K562 (cell line): Measurements from ENCODE around the gene BACE1-AS. TPM values are rescaled to one million over a fixed set of nuclear protein-coding genes. Genes with fewer than 3 reads are reported as not detected.

Experiments
- BRD4 ChIP-seq: fragments of 200-600 bp; sonication (generic); IDR thresholded peaks from 2 replicates; pipeline ENCODE4 v1.6.1; 2017; ENCODE audit warnings: inconsistent platforms
- CBFA2T3 ChIP-seq: fragments of 450-650 bp; IDR thresholded peaks from 2 replicates; pipeline ENCODE4 v1.6.1; 2017
- PURB ChIP-seq: sonication (generic); formaldehyde crosslinking; IDR thresholded peaks from 2 replicates; pipeline ENCODE4 v1.9.0; 2021; ENCODE audit warnings: low read depth, mild to moderate bottlenecking, missing genetic modification reagents
- U2AF1 ChIP-seq: fragments of 200-400 bp; formaldehyde crosslinking; optimal IDR thresholded peaks from 2 replicates; pipeline ENCODE3; 2017; ENCODE audit warnings: mild to moderate bottlenecking, low read depth, low read length, moderate library complexity
- ZNF589 ChIP-seq: fragments of 200-800 bp; sonication (Bioruptor generic); IDR thresholded peaks from 2 replicates; pipeline ENCODE4 v1.6.1; 2016; ENCODE audit warnings: low read depth, missing genetic modification characterization, missing compliant biosample characterization
- polyA plus RNA-seq, 8 experiments: library from polyadenylated mRNA; depleted of rRNA in 4 of 8; stranded (reverse) in 5 of 8; unstranded in 3 of 8; fragments of >200 nt; fragmentation: Nextera tagmentation in 2 of 8; fragmentation: Illumina TruSeq in 1 of 8; extraction: Ambion mirVana in 2 of 8; extraction: Trizol in 1 of 8; gene quantifications; 2 replicates each; pipeline versions ENCODE4 v1.2.1 to v1.2.3, GENCODE V29; 2011 to 2014; ENCODE audit warnings: inconsistent platforms in 1 of 8, missing spikeins in 1 of 8
- total RNA-seq, 7 experiments: library from RNA; depleted of rRNA in 6 of 7; stranded (reverse); fragments of >200 nt in 6 of 7; fragmentation: Illumina TruSeq in 2 of 7; extraction: Trizol in 2 of 7; gene quantifications; 2 replicates each; pipeline versions ENCODE4 v1.2.1 to v1.2.3, GENCODE V29; 2011 to 2021; ENCODE audit warnings: low replicate concordance in 1 of 7
- TF ChIP-seq, protein P1 (sequence below): fragments of 450-650 bp; IDR thresholded peaks from 2 replicates; pipeline ENCODE4 v1.6.1; 2016; ENCODE audit warnings: mild to moderate bottlenecking, moderate library complexity
- TF ChIP-seq, protein P2 (sequence below): sonication (generic); formaldehyde crosslinking; IDR thresholded peaks from 2 replicates; pipeline ENCODE4 v1.8.0; 2022; ENCODE audit warnings: mild to moderate bottlenecking, missing genetic modification reagents
- TF ChIP-seq, protein P3 (sequence below): fragments of 250-450 bp; sonication (Bioruptor Pico); IDR thresholded peaks from 2 replicates; pipeline ENCODE4 v1.4.0; 2020

Gene BACE1-AS
- total and polyA plus RNA-seq, 9 of the 15 experiments (the other 6 are each of a cell fraction or from before 2014, with no cell fraction given), result 2.2 to 8.2 (median 3.8) TPM

DNA sequence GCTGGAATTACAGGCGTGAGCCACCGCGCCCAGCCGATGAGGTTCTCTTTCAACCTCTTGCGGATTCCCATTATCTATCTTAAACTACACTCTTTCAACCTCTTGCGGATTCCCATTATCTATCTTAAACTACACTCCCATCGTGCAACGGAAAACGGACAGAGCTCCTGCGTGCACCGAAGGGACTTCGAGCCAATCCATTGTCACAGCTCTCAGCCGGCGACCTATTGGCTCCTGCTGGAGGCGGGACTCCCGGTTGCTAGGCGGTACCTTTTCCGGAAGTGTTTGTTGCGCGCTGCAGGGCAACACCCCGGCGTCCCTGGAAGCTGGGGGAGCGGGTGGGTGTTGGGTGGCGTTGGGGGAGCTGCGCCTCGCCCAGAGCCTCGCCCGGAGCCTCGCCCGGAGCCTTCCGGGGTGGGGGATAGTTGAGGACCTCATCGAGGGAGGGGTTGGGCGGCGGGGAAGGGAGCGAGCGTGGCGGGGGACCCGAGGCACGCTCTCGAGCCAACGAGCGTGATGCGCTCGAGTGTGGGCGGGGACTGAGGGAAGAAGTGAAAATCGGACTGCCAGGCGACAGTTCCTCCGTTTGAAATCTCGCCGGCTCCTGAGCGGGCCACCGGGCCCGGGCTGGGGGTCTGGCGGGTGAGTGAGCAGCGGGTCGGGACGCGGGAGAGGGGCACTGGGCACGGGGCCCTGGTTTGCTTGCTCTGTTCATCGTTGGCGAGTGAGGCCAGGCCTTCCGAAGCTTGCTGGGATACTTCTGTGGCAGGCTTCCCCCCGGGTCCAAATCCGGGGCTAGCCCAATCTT is 36.6 kb downstream of the BACE1-AS start, which contains the start of gene CEP164 (continued):
- TF ChIP-seq, protein P1, sequence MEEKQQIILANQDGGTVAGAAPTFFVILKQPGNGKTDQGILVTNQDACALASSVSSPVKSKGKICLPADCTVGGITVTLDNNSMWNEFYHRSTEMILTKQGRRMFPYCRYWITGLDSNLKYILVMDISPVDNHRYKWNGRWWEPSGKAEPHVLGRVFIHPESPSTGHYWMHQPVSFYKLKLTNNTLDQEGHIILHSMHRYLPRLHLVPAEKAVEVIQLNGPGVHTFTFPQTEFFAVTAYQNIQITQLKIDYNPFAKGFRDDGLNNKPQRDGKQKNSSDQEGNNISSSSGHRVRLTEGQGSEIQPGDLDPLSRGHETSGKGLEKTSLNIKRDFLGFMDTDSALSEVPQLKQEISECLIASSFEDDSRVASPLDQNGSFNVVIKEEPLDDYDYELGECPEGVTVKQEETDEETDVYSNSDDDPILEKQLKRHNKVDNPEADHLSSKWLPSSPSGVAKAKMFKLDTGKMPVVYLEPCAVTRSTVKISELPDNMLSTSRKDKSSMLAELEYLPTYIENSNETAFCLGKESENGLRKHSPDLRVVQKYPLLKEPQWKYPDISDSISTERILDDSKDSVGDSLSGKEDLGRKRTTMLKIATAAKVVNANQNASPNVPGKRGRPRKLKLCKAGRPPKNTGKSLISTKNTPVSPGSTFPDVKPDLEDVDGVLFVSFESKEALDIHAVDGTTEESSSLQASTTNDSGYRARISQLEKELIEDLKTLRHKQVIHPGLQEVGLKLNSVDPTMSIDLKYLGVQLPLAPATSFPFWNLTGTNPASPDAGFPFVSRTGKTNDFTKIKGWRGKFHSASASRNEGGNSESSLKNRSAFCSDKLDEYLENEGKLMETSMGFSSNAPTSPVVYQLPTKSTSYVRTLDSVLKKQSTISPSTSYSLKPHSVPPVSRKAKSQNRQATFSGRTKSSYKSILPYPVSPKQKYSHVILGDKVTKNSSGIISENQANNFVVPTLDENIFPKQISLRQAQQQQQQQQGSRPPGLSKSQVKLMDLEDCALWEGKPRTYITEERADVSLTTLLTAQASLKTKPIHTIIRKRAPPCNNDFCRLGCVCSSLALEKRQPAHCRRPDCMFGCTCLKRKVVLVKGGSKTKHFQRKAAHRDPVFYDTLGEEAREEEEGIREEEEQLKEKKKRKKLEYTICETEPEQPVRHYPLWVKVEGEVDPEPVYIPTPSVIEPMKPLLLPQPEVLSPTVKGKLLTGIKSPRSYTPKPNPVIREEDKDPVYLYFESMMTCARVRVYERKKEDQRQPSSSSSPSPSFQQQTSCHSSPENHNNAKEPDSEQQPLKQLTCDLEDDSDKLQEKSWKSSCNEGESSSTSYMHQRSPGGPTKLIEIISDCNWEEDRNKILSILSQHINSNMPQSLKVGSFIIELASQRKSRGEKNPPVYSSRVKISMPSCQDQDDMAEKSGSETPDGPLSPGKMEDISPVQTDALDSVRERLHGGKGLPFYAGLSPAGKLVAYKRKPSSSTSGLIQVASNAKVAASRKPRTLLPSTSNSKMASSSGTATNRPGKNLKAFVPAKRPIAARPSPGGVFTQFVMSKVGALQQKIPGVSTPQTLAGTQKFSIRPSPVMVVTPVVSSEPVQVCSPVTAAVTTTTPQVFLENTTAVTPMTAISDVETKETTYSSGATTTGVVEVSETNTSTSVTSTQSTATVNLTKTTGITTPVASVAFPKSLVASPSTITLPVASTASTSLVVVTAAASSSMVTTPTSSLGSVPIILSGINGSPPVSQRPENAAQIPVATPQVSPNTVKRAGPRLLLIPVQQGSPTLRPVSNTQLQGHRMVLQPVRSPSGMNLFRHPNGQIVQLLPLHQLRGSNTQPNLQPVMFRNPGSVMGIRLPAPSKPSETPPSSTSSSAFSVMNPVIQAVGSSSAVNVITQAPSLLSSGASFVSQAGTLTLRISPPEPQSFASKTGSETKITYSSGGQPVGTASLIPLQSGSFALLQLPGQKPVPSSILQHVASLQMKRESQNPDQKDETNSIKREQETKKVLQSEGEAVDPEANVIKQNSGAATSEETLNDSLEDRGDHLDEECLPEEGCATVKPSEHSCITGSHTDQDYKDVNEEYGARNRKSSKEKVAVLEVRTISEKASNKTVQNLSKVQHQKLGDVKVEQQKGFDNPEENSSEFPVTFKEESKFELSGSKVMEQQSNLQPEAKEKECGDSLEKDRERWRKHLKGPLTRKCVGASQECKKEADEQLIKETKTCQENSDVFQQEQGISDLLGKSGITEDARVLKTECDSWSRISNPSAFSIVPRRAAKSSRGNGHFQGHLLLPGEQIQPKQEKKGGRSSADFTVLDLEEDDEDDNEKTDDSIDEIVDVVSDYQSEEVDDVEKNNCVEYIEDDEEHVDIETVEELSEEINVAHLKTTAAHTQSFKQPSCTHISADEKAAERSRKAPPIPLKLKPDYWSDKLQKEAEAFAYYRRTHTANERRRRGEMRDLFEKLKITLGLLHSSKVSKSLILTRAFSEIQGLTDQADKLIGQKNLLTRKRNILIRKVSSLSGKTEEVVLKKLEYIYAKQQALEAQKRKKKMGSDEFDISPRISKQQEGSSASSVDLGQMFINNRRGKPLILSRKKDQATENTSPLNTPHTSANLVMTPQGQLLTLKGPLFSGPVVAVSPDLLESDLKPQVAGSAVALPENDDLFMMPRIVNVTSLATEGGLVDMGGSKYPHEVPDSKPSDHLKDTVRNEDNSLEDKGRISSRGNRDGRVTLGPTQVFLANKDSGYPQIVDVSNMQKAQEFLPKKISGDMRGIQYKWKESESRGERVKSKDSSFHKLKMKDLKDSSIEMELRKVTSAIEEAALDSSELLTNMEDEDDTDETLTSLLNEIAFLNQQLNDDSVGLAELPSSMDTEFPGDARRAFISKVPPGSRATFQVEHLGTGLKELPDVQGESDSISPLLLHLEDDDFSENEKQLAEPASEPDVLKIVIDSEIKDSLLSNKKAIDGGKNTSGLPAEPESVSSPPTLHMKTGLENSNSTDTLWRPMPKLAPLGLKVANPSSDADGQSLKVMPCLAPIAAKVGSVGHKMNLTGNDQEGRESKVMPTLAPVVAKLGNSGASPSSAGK, result peak; percentile 83
- no peak for TF ChIP-seq U2AF1
- TF ChIP-seq CBFA2T3, result peak; percentile 66
- TF ChIP-seq BRD4, result no peak; the same call in 1 of the 2 replicates
- no peak; the same call in 1 of the 2 replicates for TF ChIP-seq ZNF589 (CRISPR knock-in tag)
- TF ChIP-seq, protein P2, sequence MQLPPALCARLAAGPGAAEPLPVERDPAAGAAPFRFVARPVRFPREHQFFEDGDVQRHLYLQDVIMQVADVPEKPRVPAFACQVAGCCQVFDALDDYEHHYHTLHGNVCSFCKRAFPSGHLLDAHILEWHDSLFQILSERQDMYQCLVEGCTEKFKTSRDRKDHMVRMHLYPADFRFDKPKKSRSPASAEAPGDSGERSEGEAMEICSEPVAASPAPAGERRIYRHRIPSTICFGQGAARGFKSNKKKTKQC (CRISPR knock-in tag), result no peak; the same call in 1 of the 2 replicates
- TF ChIP-seq, protein P3, sequence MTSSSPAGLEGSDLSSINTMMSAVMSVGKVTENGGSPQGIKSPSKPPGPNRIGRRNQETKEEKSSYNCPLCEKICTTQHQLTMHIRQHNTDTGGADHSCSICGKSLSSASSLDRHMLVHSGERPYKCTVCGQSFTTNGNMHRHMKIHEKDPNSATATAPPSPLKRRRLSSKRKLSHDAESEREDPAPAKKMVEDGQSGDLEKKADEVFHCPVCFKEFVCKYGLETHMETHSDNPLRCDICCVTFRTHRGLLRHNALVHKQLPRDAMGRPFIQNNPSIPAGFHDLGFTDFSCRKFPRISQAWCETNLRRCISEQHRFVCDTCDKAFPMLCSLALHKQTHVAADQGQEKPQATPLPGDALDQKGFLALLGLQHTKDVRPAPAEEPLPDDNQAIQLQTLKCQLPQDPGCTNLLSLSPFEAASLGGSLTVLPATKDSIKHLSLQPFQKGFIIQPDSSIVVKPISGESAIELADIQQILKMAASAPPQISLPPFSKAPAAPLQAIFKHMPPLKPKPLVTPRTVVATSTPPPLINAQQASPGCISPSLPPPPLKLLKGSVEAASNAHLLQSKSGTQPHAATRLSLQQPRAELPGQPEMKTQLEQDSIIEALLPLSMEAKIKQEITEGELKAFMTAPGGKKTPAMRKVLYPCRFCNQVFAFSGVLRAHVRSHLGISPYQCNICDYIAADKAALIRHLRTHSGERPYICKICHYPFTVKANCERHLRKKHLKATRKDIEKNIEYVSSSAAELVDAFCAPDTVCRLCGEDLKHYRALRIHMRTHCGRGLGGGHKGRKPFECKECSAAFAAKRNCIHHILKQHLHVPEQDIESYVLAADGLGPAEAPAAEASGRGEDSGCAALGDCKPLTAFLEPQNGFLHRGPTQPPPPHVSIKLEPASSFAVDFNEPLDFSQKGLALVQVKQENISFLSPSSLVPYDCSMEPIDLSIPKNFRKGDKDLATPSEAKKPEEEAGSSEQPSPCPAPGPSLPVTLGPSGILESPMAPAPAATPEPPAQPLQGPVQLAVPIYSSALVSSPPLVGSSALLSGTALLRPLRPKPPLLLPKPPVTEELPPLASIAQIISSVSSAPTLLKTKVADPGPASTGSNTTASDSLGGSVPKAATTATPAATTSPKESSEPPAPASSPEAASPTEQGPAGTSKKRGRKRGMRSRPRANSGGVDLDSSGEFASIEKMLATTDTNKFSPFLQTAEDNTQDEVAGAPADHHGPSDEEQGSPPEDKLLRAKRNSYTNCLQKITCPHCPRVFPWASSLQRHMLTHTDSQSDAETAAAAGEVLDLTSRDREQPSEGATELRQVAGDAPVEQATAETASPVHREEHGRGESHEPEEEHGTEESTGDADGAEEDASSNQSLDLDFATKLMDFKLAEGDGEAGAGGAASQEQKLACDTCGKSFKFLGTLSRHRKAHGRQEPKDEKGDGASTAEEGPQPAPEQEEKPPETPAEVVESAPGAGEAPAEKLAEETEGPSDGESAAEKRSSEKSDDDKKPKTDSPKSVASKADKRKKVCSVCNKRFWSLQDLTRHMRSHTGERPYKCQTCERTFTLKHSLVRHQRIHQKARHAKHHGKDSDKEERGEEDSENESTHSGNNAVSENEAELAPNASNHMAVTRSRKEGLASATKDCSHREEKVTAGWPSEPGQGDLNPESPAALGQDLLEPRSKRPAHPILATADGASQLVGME, result no peak
- no peak for TF ChIP-seq PURB
